GM18526 (cell line): ENCODE results near the gene MST1.

Source experiments
- POLR2A ChIP-seq: IDR thresholded peaks from 3 replicates; pipeline ENCODE4 v1.6.1; 2011; ENCODE audit not compliant: insufficient read length; ENCODE audit errors: extremely low read depth

Gene MST1

DNA sequence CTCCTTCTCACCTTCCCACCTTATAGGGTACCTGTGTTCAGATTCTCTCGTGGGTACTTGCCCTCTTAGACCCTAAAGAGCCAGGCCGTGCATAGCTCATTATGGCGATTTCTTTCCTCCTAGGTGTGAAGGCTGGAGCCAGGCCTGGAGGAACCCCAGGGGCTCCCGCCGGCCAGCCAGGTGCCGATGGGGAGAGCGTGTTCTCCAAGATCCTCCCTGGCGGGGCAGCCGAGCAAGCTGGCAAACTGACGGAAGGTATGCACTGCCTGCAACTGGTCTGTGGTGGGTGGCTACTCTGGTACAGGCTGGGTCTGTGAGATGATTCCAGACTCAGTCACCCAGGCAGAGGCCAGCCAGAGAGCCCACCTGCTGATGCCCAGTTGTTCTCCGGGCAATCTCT lies 25.0 kb downstream of the MST1 start:
- no peak for TF ChIP-seq POLR2A

DNA sequence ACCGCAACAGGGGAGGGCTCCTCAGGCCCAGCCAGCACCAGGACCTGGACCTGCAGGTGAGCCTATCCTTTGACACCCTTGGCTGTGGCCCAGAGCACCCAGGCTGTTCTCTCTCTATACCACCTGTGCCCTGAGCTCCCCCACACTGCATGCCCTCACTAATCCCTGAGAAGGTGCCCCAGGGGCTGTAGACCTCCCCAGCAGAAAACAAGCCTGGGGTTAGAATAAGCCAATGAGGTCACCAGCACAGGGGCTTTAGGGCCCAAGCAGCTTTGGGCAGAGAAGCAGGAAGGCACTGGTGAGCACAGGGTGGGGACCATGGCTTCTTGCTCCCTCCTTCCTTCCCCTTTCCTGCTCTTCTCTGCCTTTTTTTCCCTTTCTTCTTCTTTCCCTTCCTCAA lies 25.4 kb downstream of the MST1 start:
- TF ChIP-seq POLR2A: no peak

DNA sequence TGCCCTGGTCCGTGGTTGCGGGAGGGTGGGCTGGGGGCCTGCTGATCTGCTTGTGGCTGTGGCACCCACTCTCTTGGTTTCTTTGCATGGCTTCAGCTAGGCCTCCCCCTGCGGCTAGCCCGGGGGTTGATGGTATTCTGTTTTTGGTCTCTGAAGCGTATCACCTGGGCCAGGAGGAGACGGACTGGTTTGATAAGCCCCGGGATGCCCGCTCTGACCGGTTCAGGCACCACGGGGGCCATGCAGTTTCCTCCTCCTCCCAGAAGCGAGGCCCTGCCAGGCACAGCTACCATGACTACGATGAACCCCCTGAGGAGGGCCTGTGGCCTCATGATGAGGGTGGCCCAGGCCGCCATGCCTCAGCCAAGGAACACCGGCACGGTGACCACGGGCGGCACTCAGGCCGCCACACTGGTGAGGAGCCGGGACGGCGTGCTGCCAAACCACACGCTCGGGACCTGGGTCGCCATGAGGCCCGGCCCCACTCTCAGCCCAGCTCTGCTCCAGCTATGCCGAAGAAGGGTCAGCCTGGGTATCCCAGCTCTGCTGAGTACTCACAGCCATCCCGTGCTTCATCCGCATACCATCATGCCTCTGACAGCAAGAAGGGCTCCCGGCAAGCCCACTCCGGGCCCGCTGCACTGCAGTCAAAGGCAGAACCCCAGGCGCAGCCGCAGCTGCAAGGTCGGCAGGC lies 26.4 kb downstream of the MST1 start:
- no peak for TF ChIP-seq POLR2A

DNA sequence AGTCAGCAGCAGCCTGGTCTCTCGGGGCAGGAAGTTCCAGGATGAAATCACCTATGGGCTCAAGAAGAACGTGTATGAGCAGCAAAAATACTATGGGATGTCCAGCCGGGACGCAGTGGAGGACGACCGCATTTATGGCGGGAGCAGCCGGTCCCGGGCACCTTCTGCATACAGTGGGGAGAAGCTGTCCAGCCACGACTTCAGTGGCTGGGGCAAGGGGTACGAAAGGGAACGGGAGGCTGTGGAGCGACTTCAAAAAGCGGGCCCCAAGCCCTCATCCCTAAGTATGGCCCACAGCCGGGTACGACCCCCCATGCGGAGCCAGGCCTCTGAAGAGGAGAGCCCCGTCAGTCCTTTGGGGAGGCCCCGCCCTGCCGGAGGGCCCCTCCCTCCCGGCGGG lies 27.3 kb downstream of the MST1 start:
- TF ChIP-seq POLR2A: no peak

DNA sequence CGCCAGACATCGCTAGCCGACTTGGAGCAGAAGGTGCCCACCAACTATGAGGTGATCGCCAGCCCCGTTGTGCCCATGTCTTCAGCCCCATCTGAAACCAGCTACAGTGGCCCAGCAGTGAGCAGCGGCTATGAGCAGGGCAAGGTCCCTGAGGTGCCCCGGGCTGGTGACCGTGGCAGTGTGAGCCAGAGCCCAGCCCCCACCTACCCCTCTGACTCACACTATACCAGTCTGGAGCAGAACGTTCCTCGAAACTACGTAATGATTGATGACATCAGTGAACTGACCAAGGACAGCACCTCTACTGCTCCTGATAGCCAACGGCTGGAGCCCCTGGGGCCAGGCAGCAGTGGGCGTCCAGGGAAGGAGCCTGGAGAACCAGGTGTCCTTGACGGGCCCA lies 28.0 kb downstream of the MST1 start:
- no peak for TF ChIP-seq POLR2A

DNA sequence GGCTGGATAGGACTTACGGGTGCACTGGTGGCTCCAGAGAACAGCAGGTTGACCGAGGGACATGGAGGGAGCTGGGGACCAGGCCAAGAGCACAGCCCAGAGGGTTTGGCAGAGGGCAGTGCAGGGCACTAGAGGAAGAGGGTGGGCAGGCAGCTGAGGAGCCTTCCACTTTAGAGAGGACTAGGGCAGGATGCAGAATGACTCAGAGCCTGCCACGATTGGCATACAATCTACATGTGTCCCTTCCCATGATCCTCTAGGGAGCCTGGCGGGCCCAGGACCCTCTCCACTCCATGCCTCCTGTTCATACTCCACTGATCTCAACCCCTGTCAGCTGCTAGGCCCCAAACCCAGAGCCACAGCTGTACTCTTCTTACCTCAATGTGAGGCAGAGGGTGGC lies 29.5 kb downstream of the MST1 start:
- no peak for TF ChIP-seq POLR2A

DNA sequence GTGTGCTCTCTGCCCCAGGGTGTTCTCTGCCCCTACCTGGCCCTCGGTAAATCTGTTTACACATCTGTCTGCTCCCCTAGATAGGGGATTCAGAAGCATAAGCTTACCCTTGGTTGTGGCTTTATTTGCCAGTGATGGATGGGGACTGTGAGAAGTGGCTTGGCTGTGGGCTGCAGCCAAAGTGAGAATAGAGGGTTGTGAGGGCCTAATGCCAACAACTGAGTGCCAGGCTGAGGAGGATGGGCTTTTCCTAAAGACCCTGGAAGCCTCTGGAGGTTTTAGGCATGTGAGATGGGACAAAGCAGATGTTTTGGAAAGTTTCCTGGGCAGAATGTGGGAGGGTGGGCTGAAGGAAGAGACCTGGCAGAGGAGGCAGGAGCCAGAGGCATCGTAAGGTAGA lies 30.6 kb downstream of the MST1 start:
- TF ChIP-seq POLR2A: no peak

DNA sequence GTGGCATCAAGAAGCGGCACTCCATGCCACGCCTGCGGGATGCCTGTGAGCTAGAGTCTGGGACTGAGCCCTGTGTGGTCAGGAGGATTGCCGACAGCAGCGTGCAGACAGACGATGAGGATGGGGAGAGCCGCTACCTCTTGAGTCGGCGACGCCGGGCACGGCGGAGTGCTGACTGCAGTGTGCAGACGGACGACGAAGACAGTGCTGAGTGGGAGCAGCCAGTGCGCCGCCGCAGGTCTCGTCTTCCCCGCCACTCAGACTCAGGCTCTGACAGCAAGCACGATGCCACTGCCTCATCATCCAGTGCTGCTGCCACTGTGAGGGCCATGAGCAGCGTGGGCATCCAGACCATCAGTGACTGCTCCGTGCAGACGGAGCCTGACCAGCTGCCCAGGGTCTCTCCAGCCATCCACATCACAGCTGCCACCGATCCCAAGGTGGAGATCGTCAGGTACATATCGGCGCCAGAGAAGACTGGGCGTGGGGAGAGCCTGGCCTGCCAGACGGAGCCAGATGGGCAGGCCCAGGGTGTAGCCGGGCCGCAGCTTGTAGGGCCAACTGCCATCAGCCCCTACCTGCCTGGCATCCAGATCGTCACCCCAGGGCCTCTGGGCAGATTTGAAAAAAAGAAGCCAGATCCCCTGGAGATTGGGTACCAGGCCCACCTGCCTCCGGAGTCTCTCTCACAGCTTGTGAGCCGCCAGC lies 31.9 kb downstream of the MST1 start:
- no peak for TF ChIP-seq POLR2A

DNA sequence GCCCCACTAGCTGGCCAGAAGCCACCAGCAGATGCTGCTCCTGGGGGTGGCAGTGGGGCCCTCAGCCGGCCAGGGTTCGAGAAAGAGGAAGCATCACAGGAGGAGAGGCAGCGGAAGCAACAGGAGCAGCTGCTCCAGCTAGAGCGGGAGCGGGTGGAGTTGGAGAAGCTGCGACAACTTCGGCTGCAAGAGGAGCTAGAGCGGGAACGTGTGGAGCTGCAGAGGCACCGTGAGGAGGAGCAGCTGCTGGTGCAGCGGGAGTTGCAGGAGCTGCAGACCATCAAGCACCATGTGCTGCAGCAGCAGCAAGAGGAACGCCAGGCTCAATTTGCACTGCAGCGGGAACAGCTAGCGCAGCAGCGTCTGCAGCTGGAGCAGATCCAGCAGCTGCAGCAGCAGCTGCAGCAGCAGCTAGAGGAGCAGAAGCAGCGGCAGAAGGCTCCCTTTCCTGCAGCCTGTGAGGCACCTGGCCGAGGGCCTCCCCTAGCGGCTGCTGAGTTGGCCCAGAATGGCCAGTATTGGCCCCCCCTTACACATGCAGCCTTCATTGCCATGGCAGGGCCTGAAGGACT lies 32.6 kb downstream of the MST1 start:
- TF ChIP-seq POLR2A: no peak

DNA sequence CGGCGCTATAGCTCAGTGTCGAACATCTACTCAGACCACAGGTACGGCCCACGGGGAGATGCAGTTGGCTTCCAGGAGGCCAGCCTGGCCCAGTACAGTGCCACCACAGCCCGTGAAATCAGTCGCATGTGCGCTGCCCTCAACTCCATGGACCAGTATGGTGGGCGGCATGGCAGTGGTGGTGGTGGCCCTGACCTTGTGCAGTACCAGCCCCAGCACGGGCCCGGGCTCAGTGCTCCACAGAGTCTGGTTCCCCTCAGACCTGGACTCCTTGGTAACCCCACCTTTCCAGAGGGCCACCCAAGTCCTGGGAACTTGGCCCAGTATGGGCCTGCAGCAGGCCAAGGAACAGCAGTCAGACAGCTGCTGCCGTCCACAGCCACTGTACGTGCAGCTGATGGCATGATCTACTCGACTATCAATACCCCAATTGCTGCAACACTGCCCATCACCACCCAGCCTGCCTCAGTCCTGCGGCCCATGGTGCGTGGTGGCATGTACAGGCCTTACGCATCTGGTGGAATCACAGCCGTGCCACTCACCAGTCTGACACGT lies 33.5 kb downstream of the MST1 start:
- no peak for TF ChIP-seq POLR2A

DNA sequence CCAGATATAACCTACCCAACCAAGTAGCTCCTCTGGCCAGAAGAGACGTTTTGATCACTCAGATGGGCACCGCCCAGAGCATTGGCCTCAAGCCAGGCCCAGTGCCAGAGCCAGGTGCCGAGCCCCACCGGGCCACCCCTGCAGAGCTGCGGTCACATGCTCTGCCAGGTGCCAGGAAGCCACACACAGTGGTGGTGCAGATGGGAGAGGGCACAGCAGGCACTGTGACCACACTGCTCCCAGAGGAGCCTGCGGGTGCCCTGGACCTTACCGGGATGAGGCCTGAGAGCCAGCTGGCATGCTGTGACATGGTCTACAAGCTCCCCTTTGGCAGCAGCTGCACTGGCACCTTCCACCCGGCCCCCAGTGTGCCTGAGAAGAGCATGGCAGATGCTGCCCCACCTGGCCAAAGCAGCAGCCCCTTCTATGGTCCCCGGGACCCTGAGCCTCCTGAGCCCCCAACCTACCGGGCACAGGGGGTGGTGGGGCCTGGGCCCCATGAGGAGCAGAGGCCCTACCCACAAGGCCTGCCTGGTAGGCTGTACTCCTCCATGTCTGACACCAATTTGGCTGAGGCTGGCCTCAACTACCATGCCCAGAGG lies 34.2 kb downstream of the MST1 start:
- no peak for TF ChIP-seq POLR2A

DNA sequence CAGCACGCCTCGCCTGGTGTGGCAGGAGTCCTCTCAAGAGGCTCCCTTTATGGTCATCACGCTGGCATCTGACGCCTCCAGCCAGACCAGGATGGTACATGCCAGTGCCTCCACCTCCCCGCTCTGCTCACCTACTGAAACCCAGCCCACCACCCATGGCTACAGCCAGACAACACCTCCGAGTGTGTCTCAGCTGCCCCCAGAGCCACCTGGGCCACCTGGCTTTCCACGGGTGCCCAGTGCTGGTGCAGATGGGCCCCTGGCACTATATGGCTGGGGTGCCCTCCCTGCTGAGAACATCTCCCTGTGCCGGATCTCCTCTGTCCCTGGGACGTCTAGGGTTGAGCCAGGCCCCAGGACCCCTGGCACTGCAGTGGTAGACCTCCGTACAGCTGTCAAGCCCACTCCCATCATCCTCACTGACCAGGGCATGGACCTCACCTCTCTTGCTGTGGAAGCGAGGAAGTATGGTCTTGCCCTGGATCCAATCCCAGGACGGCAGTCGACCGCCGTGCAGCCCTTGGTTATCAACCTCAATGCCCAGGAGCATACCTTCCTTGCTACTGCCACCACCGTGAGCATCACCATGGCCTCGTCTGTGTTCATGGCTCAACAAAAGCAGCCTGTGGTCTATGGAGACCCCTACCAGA lies 35.0 kb downstream of the MST1 start:
- TF ChIP-seq POLR2A: no peak

DNA sequence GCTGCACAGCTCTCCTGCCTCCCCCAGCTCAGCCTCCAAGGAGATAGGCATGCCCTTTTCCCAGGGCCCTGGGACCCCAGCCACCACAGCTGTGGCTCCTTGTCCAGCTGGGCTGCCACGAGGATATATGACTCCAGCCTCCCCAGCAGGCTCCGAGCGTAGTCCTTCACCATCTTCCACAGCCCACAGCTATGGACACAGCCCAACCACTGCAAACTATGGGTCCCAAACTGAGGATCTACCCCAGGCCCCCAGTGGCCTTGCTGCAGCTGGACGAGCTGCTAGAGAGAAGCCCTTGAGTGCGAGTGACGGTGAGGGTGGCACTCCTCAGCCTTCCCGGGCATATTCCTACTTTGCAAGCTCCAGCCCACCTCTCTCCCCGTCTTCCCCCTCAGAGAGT lies 35.7 kb downstream of the MST1 start:
- TF ChIP-seq POLR2A: no peak

DNA sequence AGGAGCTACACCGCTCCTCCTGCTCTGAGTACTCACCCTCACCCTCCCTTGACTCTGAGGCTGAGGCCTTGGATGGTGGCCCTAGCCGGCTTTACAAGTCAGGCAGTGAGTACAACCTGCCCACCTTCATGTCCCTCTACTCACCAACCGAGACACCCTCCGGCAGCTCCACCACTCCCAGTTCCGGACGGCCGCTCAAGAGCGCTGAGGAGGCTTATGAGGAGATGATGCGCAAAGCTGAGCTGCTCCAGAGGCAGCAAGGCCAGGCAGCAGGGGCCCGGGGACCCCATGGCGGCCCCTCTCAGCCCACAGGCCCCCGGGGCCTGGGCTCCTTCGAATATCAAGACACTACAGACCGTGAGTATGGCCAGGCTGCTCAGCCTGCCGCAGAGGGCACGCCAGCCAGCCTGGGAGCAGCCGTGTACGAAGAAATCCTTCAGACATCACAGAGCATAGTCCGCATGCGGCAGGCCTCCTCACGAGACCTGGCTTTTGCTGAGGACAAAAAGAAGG lies 36.3 kb downstream of the MST1 start:
- TF ChIP-seq POLR2A: no peak

DNA sequence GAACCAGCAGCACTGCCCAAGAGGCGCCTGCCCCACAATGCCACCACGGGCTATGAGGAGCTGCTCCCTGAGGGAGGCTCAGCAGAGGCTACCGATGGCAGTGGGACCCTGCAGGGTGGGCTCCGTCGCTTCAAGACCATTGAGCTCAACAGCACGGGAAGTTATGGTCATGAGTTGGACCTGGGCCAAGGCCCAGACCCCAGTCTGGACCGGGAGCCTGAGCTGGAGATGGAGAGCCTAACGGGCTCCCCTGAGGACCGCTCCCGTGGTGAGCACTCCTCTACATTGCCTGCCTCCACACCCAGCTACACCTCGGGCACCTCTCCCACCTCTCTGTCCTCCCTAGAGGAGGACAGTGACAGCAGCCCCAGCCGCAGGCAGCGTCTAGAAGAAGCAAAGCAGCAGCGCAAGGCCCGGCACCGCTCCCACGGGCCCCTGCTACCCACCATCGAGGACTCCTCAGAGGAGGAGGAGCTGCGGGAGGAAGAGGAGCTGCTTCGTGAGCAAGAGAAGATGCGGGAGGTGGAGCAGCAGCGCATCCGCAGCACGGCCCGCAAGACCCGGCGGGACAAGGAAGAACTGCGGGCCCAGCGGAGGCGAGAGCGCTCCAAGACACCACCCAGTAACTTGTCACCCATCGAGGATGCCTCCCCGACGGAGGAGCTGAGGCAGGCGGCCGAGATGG lies 36.9 kb downstream of the MST1 start:
- no peak for TF ChIP-seq POLR2A
